Osteocyte (in vitro differentiated cells): Measurements from ENCODE around the gene CHAF1A. TPM values are rescaled to one million over a fixed set of nuclear protein-coding genes. Genes with fewer than 3 reads are reported as not detected.

Experiments
- DNase-seq: peaks from one replicate; pipeline ENCODE4 v3.0.0; 2021; ENCODE audit warnings: mixed read lengths; ENCODE audit not compliant: unreplicated experiment; ENCODE audit errors: extremely low spot score
- H3K27ac Mint-ChIP-seq: one replicate; pipeline ENCODE4 v1.8.0; 2021; ENCODE audit warnings: mild to moderate bottlenecking, mixed read lengths; ENCODE audit not compliant: unreplicated experiment
- H3K27me3 Mint-ChIP-seq: one replicate; pipeline ENCODE4 v1.8.0; 2021; ENCODE audit warnings: mixed read lengths; ENCODE audit not compliant: unreplicated experiment
- H3K36me3 Mint-ChIP-seq: one replicate; pipeline ENCODE4 v1.8.0; 2021; ENCODE audit warnings: mixed read lengths; ENCODE audit not compliant: unreplicated experiment
- H3K4me1 Mint-ChIP-seq: one replicate; pipeline ENCODE4 v1.8.0; 2021; ENCODE audit warnings: mixed read lengths; ENCODE audit not compliant: unreplicated experiment
- H3K4me3 Mint-ChIP-seq: one replicate; pipeline ENCODE4 v1.8.0; 2021; ENCODE audit warnings: mild to moderate bottlenecking, moderate library complexity, mixed read lengths; ENCODE audit not compliant: unreplicated experiment
- H3K9me3 Mint-ChIP-seq: one replicate; pipeline ENCODE4 v1.8.0; 2021; ENCODE audit warnings: mixed read lengths; ENCODE audit not compliant: unreplicated experiment
- total RNA-seq: library from RNA; stranded (reverse); gene quantifications from 2 replicates; pipeline ENCODE4 v1.2.1, GENCODE V29; 2021
- TF ChIP-seq, protein P1 (sequence below): fragments of 200-600 bp; sonication (generic); IDR thresholded peaks from 2 replicates; pipeline ENCODE4 v1.5.0; 2021; ENCODE audit warnings: antibody characterized with exemption, mild to moderate bottlenecking, moderate library complexity

Gene CHAF1A
- total RNA-seq, 1 donor from 2014 or later = 9.7 TPM

DNA sequence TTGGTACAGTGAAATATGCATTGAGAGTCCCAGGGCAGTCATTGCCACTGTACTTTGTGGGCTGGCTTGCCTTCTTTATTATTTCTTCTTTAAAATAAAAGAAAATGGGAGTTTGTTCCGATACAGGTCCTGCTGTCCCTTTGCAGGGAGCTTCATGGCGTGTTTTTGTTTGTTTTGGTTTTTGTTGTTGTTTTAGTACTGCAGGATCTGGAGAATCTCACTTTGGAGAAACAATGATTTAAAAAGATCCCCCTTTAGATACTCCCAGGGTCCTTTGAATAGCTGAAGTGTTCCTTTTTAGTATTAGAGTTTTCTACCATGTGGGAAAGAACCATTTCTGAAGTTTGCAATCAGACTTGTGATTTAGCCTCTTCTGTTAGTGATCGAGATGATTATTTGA is 11.1 kb downstream of the CHAF1A start:
- Mint-ChIP-seq H3K27me3 (no peaks in the 10 kb centered on the region), H3K4me3 (no peak overlapping the region), H3K36me3 (peaks cover 3% of the 10 kb centered on the region), H3K4me1 (peaks cover 7% of the 10 kb centered on the region), H3K27ac (no peak overlapping the region), H3K9me3 (no peaks in the 10 kb centered on the region)
- DNase-seq = no peak
- TF ChIP-seq, protein P1, sequence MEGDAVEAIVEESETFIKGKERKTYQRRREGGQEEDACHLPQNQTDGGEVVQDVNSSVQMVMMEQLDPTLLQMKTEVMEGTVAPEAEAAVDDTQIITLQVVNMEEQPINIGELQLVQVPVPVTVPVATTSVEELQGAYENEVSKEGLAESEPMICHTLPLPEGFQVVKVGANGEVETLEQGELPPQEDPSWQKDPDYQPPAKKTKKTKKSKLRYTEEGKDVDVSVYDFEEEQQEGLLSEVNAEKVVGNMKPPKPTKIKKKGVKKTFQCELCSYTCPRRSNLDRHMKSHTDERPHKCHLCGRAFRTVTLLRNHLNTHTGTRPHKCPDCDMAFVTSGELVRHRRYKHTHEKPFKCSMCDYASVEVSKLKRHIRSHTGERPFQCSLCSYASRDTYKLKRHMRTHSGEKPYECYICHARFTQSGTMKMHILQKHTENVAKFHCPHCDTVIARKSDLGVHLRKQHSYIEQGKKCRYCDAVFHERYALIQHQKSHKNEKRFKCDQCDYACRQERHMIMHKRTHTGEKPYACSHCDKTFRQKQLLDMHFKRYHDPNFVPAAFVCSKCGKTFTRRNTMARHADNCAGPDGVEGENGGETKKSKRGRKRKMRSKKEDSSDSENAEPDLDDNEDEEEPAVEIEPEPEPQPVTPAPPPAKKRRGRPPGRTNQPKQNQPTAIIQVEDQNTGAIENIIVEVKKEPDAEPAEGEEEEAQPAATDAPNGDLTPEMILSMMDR = no peak

DNA sequence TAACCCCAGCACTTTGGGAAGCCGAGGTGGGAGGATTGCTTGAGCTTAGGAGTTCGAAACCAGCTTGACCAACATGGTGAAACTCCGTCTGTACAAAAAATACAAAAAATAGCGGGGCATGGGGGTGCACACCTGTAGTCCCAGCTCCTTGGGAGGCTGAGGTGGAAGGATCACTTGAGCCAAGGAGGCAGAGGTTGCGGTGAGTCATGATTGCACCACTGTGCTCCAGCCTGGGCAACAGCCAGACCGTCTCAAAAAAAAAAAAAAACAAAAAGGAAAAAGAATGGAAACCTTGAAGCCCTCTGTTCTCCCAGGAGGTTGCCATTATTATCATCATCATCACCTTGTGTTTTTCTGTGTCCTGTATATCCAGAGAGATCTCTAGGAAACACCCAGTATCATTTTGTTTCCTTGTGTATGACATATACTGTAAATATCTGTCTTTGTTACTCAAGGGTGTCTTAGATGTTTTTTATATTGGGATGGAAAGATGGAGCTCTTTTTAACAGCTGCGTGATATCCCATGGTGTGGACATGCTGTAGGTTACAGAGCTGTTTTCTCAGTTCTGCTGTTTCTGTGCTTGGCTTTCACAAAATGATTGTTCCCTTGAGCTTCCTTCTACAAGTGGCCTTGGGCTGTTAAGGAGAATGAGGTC is 11.8 kb downstream of the CHAF1A start:
- peaks cover 3% of the 10 kb centered on the region for H3K36me3 Mint-ChIP-seq
- no peak overlapping the region for H3K4me3 Mint-ChIP-seq
- H3K27me3 Mint-ChIP-seq = no peaks in the 10 kb centered on the region
- H3K4me1 Mint-ChIP-seq = peaks cover 7% of the 10 kb centered on the region
- no peak overlapping the region for H3K27ac Mint-ChIP-seq
- no peaks in the 10 kb centered on the region for H3K9me3 Mint-ChIP-seq
- TF ChIP-seq, protein P1 = no peak
- DNase-seq = no peak

GRCh38 chr19:4414800-4415321 is 12.4 kb downstream of the CHAF1A start:
- TF ChIP-seq, protein P1 = no peak

DNA sequence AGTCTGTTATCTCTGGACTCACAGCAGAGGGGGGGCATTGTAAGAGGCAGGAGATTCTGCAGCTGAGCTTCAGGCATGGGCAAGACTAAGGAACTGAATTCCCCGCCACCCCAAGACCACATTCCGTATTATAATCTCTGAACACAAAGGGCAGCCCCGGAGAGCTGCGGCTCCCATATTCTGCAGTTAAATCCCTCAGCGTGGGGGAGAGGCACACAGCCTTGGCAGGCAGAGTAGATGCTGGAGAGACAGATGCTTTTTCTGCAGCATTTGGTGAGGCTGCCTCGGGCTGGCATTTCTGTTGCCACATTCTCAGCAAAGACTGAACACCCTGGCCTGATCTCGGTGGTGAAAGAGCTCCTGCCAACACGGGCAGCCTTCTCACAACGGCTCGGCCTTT is 12.9 kb downstream of the CHAF1A start:
- H3K27ac Mint-ChIP-seq = no peak overlapping the region
- H3K36me3 Mint-ChIP-seq = peaks cover 3% of the 10 kb centered on the region
- peaks cover 7% of the 10 kb centered on the region for H3K4me1 Mint-ChIP-seq
- no peak overlapping the region for H3K4me3 Mint-ChIP-seq
- H3K27me3 Mint-ChIP-seq = no peaks in the 10 kb centered on the region
- TF ChIP-seq, protein P1 = no peak
- H3K9me3 Mint-ChIP-seq = no peaks in the 10 kb centered on the region
- no peak for DNase-seq

More at GRCh38 chr19:4414800-4415321, 12.4 kb downstream of the CHAF1A start:
- Mint-ChIP-seq H3K4me3 (no peak overlapping the region), H3K9me3 (no peaks in the 10 kb centered on the region), H3K4me1 (peaks cover 7% of the 10 kb centered on the region), H3K27me3 (no peaks in the 10 kb centered on the region), H3K36me3 (peaks cover 3% of the 10 kb centered on the region), H3K27ac (no peak overlapping the region)
- DNase-seq = no peak

DNA sequence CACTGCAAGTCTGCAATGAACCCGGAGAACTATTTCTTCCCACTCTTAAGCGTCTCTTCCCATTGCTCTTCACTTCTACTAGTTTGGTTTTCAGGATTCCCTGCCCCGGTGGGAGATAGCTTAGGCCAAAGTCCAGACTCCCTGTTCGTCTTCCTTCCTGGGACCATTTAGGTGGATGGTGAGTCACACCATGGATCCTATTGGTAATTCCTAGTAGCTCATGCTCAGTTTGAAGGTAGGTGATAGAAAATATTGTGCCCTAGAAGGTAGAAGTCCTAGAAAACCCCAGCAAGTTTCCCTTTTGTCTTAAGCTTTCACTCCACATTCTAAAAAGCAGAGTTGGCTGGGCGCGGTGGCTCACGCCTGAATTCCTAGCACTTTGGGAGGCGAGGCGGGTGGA is 13.8 kb downstream of the CHAF1A start:
- Mint-ChIP-seq H3K9me3 (no peaks in the 10 kb centered on the region), H3K36me3 (peaks cover 3% of the 10 kb centered on the region), H3K27me3 (no peaks in the 10 kb centered on the region), H3K4me1 (peaks cover 7% of the 10 kb centered on the region), H3K27ac (no peak overlapping the region), H3K4me3 (no peak overlapping the region)
- no peak for DNase-seq
- TF ChIP-seq, protein P1 = no peak
